GM12878 (cell line): ENCODE data around the gene MSRB1. TPM values are rescaled to one million over a fixed set of nuclear protein-coding genes. Genes with fewer than 3 reads are reported as not detected.

Experiments used
- ATAC-seq: fragments of 200-7000 bp; cut with Tn5 transposase; 3 replicates; pipeline ENCODE4 v1.9.1; 2020; ENCODE audit warnings: mild to moderate bottlenecking, moderate library complexity
- BruUV-seq: library from RNA; stranded (reverse); fragments of 400-500 nt; replicated peaks from 2 replicates; lab custom pipeline; 2021; lab: Mats Ljungman, UMichigan
- CTCF ChIA-PET: fragments of 300-600 bp; sonication (Branson Sonifier 250); formaldehyde crosslinking; extraction: SDS; loops from one replicate; lab custom pipeline; 2021; ENCODE audit warnings: inconsistent platforms; lab: Yijun Ruan, JAX
- POLR2A ChIA-PET: fragments of 350-600 bp; formaldehyde crosslinking; extraction: SDS; loops from one replicate; lab custom pipeline; 2021; ENCODE audit warnings: inconsistent platforms; lab: Charles Lee
- RAD21 ChIA-PET: fragments of 300-600 bp; sonication (Branson Sonifier 250); formaldehyde crosslinking; loops from one replicate; lab custom pipeline; 2023; ENCODE audit warnings: antibody characterized with exemption; ENCODE audit not compliant: unreplicated experiment; lab: Charles Lee
- SMC1A ChIA-PET: fragments of 300-600 bp; sonication (Branson Sonifier 250); formaldehyde crosslinking; loops from one replicate; lab custom pipeline; 2023; ENCODE audit not compliant: unreplicated experiment, uncharacterized antibody; lab: Charles Lee
- DNase-seq: peaks from one replicate; pipeline ENCODE4 v3.0.0-alpha.2; 2011; ENCODE audit warnings: low read depth, low spot score
- FAIRE-seq: peaks from 3 replicates; lab custom pipeline; 2011; peaks lifted over from hg19 to GRCh38; lab: Jason Lieb, UNC
- H2AFZ ChIP-seq: 2 replicates; pipeline ENCODE4 v1.6.0; 2011; ENCODE audit warnings: low read depth, low read length, control low read depth; ENCODE audit not compliant: control insufficient read depth
- H3K27ac ChIP-seq: 2 replicates; pipeline ENCODE4 v1.5.1; 2011; ENCODE audit warnings: control low read depth; ENCODE audit not compliant: control insufficient read depth, insufficient read depth
- H3K27me3 ChIP-seq, 2 experiments: replicated peaks in 1 of 2; 2 replicates each; pipeline versions ENCODE4 v1.6.0 to v1.6.1; 2011; ENCODE audit warnings: low read length in 1 of 2; ENCODE audit not compliant: control insufficient read depth in 2 of 2, insufficient read depth in 2 of 2
- H3K36me3 ChIP-seq, 2 experiments: 2 replicates each; pipeline ENCODE4 v1.5.1; 2011; ENCODE audit warnings: low read length in 1 of 2; ENCODE audit not compliant: control insufficient read depth in 2 of 2, insufficient read depth in 2 of 2
- H3K4me1 ChIP-seq: 2 replicates; pipeline ENCODE4 v1.6.1; 2011; ENCODE audit warnings: mild to moderate bottlenecking, low read length, moderate library complexity, mixed read lengths; ENCODE audit not compliant: control insufficient read depth, insufficient read depth
- H3K4me2 ChIP-seq: 2 replicates; pipeline ENCODE4 v1.6.0; 2011; ENCODE audit warnings: control low read depth; ENCODE audit not compliant: control insufficient read depth, insufficient read depth
- H3K4me3 ChIP-seq: fragments of 200-600 bp; sonication (generic); 2 replicates; pipeline ENCODE4 v1.5.1; 2016
- H3K79me2 ChIP-seq: 2 replicates; pipeline ENCODE4 v1.6.0; 2011; ENCODE audit warnings: low read length; ENCODE audit not compliant: control insufficient read depth, insufficient read depth
- H3K9ac ChIP-seq: 2 replicates; pipeline ENCODE4 v1.8.0; 2011; ENCODE audit warnings: low read length, control low read depth, mixed read lengths; ENCODE audit not compliant: control insufficient read depth, insufficient read depth
- H3K9me3 ChIP-seq: replicated peaks from 3 replicates; pipeline ENCODE4 v1.5.1; 2011; ENCODE audit warnings: mild to moderate bottlenecking, low read length; ENCODE audit not compliant: control insufficient read depth, insufficient read depth
- H4K20me1 ChIP-seq: 2 replicates; pipeline ENCODE4 v1.6.0; 2011; ENCODE audit not compliant: control insufficient read depth, insufficient read depth
- ATF7 ChIP-seq: fragments of 450-650 bp; IDR thresholded peaks from 2 replicates; pipeline ENCODE4 v1.6.1; 2016; ENCODE audit warnings: low read depth, mild to moderate bottlenecking
- ESRRA ChIP-seq: IDR thresholded peaks from 2 replicates; pipeline ENCODE4 v1.6.1; 2012; ENCODE audit warnings: mild to moderate bottlenecking, low read length, improper control_type of control experiment
- HDAC2 ChIP-seq: fragments of 200-600 bp; sonication (generic); IDR thresholded peaks from 2 replicates; pipeline ENCODE4 v1.6.1; 2017
- JUNB ChIP-seq: IDR thresholded peaks from 2 replicates; pipeline ENCODE4 v1.6.1; 2016; ENCODE audit warnings: antibody characterized with exemption, mild to moderate bottlenecking
- LARP7 ChIP-seq: fragments of 450-650 bp; IDR thresholded peaks from 2 replicates; pipeline ENCODE4 v1.6.1; 2017; ENCODE audit warnings: mild to moderate bottlenecking
- MYB ChIP-seq: fragments of 150-350 bp; IDR thresholded peaks from 2 replicates; pipeline ENCODE4 v1.6.1; 2014; ENCODE audit warnings: mild to moderate bottlenecking, low read depth, low read length, borderline replicate concordance
- NBN ChIP-seq: fragments of 450-650 bp; IDR thresholded peaks from 2 replicates; pipeline ENCODE4 v1.6.1; 2016
- NFYA ChIP-seq: IDR thresholded peaks from 2 replicates; pipeline ENCODE4 v1.6.1; 2011; ENCODE audit warnings: low read depth, mild to moderate bottlenecking, low read length, improper control_type of control experiment, borderline replicate concordance
- NR2C1 ChIP-seq: fragments of 450-650 bp; IDR thresholded peaks from 2 replicates; pipeline ENCODE4 v1.6.1; 2017; ENCODE audit warnings: antibody characterized with exemption, mild to moderate bottlenecking, moderate library complexity
- PAX8 ChIP-seq: fragments of 450-650 bp; IDR thresholded peaks from 2 replicates; pipeline ENCODE4 v1.6.1; 2017; ENCODE audit warnings: mild to moderate bottlenecking, moderate library complexity
- RAD21 ChIP-seq: IDR thresholded peaks from 2 replicates; pipeline ENCODE4 v1.6.1; 2011; ENCODE audit warnings: mild to moderate bottlenecking, low read depth, low read length, moderate library complexity; ENCODE audit not compliant: insufficient read depth
- RFX5 ChIP-seq: IDR thresholded peaks from 2 replicates; pipeline ENCODE4 v1.6.1; 2011; ENCODE audit warnings: low read depth, low read length, improper control_type of control experiment
- RUNX3 ChIP-seq: IDR thresholded peaks from 2 replicates; pipeline ENCODE4 v1.6.1; 2012; ENCODE audit warnings: low read length, inconsistent platforms
- SUPT20H ChIP-seq: IDR thresholded peaks from 2 replicates; pipeline ENCODE4 v1.6.1; 2011; ENCODE audit warnings: low read depth, mild to moderate bottlenecking, low read length, moderate library complexity, borderline replicate concordance; ENCODE audit not compliant: control insufficient read depth
- WRNIP1 ChIP-seq: IDR thresholded peaks from 2 replicates; pipeline ENCODE4 v1.6.1; 2011; ENCODE audit warnings: low read depth, low read length, improper control_type of control experiment, borderline replicate concordance
- YBX1 ChIP-seq: fragments of 450-650 bp; IDR thresholded peaks from 2 replicates; pipeline ENCODE4 v1.6.1; 2016; ENCODE audit warnings: antibody characterized with exemption
- ZBED1 ChIP-seq: IDR thresholded peaks from 2 replicates; pipeline ENCODE4 v1.6.1; 2016; ENCODE audit warnings: borderline replicate concordance
- ZNF384 ChIP-seq: IDR thresholded peaks from 2 replicates; pipeline ENCODE4 v1.6.1; 2012; ENCODE audit warnings: low read depth, mild to moderate bottlenecking, low read length, improper control_type of control experiment, borderline replicate concordance
- ZSCAN29 ChIP-seq: fragments of 450-650 bp; IDR thresholded peaks from 2 replicates; pipeline ENCODE4 v1.6.1; 2017; ENCODE audit warnings: mild to moderate bottlenecking, moderate library complexity
- WGBS: methylation state at CpG from one replicate; pipeline ENCODE4 v1.1.6; 2016; ENCODE audit warnings: low lambda C conversion rate; ENCODE audit not compliant: insufficient replicate concordance, insufficient coverage; ENCODE audit errors: missing lambda C conversion rate; 5-methylcytosine and 5-hydroxymethylcytosine counted together
- in situ Hi-C: fragments of 300-500 bp; cut with MboI; formaldehyde crosslinking; loops from 9 replicates; pipeline ENCODE4 v1.14.3; 2018; ENCODE audit warnings: mixed read lengths
- intact Hi-C: fragments of 100-400 bp; cut with micrococcal nuclease; formaldehyde crosslinking; loops from one replicate; pipeline ENCODE4 v1.14.2; 2022; ENCODE audit not compliant: unreplicated experiment
- polyA plus RNA-seq, 11 experiments: library from polyadenylated mRNA; depleted of rRNA in 4 of 11; unstranded in 6 of 11; stranded (reverse) in 5 of 11; fragments of >200 nt; fragmentation: Nextera tagmentation in 4 of 11; fragmentation: Illumina TruSeq in 1 of 11; extraction: Ambion mirVana in 4 of 11; extraction: Trizol in 1 of 11; gene quantifications; 1 replicate in 1 of 11; 2 replicates in 10 of 11; pipeline versions ENCODE4 v1.2.1 to v1.2.3, GENCODE V29; 2011 to 2016; ENCODE audit warnings: inconsistent platforms in 2 of 11, missing spikeins in 2 of 11, low read depth in 1 of 11
- total RNA-seq, 4 experiments: library from RNA; depleted of rRNA in 3 of 4; stranded (reverse); fragments of >200 nt in 3 of 4; fragmentation: Illumina TruSeq in 1 of 4; extraction: Trizol in 1 of 4; gene quantifications; 2 replicates each; pipeline versions ENCODE4 v1.2.1 to v1.2.3, GENCODE V29; 2013 to 2021
- TF ChIP-seq, protein P1 (sequence below): fragments of 150-350 bp; IDR thresholded peaks from 2 replicates; pipeline ENCODE4 v1.6.1; 2014; ENCODE audit warnings: mild to moderate bottlenecking, low read depth, low read length

MSRB1 gene
- total and polyA plus RNA-seq, 10 of the 15 experiments (the other 5 are each of a cell fraction or from before 2014, with no cell fraction given): 5.1 to 48.6 (median 25.7) TPM

- Histone ChIP-seq H3K27me3 (no peaks in the 10 kb centered on the region), H3K9ac (no peak overlapping the region), H3K4me3 (peak overlapping the region; percentile 65), H4K20me1 (no peaks in the 10 kb centered on the region), H3K4me1 (peaks cover 38% of the 10 kb centered on the region), H3K27ac (no peak overlapping the region), H3K4me2 (peak overlapping the region; percentile 98; the same call in 1 of the 2 replicates), H3K36me3 (peaks cover 5 to 6% of the 10 kb centered on the region in 2 experiments; a peak in 3 of 4 replicates), H3K79me2 (no peaks in the 10 kb centered on the region; the same call in none of the 2 replicates), H3K9me3 (peaks cover 1% of the 10 kb centered on the region; the same call in 1 of the 3 replicates), H2AFZ (no peak overlapping the region)
- ChIA-PET CTCF (interaction anchor here (6.5 kb wide), 1 partner anchor 13 kb away, joined by 54 read pairs; no protein-coding TSS in a partner anchor), SMC1A (no interaction called here), RAD21 (interaction anchor here (1.3 kb wide), 1 partner anchor 150 kb away, joined by 7 read pairs; no protein-coding TSS in a partner anchor), POLR2A (interaction anchor here (2.2 to 3.3 kb wide), 4 partner anchors 8 to 29 kb away, joined by 13 to 18 read pairs (median 14); partner anchors contain the start of genes NOXO1, RPS2 and TBL3)
- TF ChIP-seq, protein P1, sequence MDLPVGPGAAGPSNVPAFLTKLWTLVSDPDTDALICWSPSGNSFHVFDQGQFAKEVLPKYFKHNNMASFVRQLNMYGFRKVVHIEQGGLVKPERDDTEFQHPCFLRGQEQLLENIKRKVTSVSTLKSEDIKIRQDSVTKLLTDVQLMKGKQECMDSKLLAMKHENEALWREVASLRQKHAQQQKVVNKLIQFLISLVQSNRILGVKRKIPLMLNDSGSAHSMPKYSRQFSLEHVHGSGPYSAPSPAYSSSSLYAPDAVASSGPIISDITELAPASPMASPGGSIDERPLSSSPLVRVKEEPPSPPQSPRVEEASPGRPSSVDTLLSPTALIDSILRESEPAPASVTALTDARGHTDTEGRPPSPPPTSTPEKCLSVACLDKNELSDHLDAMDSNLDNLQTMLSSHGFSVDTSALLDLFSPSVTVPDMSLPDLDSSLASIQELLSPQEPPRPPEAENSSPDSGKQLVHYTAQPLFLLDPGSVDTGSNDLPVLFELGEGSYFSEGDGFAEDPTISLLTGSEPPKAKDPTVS: no peak
- TF ChIP-seq ZBED1 (no peak), JUNB (no peak), HDAC2 (no peak), ZSCAN29 (no peak), LARP7 (no peak), ATF7 (no peak), WRNIP1 (no peak), NBN (no peak), NR2C1 (no peak), MYB (no peak), ZNF384 (no peak), ESRRA (no peak), RUNX3 (no peak), SUPT20H (no peak), YBX1 (no peak), PAX8 (no peak), RAD21 (no peak), RFX5 (no peak), NFYA (no peak)
- FAIRE-seq (no peak), DNase-seq (no peak), ATAC-seq (no peak)
- in situ Hi-C loops (no loop called here), intact Hi-C loops (no loop called here)
- WGBS: 0% methylated on average over 14 of the region's 25 CpGs
- BruUV-seq: no TSS peak
These were observed 47.0 kb upstream of the MSRB1 start for GRCh38 chr16:1990101-1990350.
